Common myeloid progenitor, CD34-positive (primary cell): ENCODE results near the gene FAHD1.

Experiments used
- CTCF ChIA-PET: fragments of 350-600 bp; sonication (Branson Sonifier 250); formaldehyde crosslinking; loops from one replicate; lab custom pipeline; 2021; ENCODE audit warnings: antibody characterized with exemption; lab: Charles Lee
- POLR2A ChIA-PET: fragments of 350-600 bp; sonication (Branson Sonifier 250); formaldehyde crosslinking; loops from one replicate; lab custom pipeline; 2021; ENCODE audit warnings: antibody characterized with exemption; lab: Charles Lee
- DNase-seq, 3 donors: peaks; one replicate each; pipeline versions ENCODE4 v3.0.0 to v3.0.0-alpha.2; 2013
- H3K27ac ChIP-seq, 2 experiments: 1 replicate in 1 of 2; 2 replicates in 1 of 2; pipeline ENCODE4 v1.7.0; 2013; ENCODE audit warnings: inconsistent platforms in 2 of 2, low read length in 2 of 2, mild to moderate bottlenecking in 2 of 2, low read depth in 1 of 2, moderate library complexity in 1 of 2; ENCODE audit not compliant: severe bottlenecking in 2 of 2, insufficient read depth in 1 of 2, poor library complexity in 1 of 2
- H3K27me3 ChIP-seq, 5 experiments: replicated peaks in 2 of 5; 1 replicate in 3 of 5; 2 replicates in 2 of 5; pipeline versions ENCODE4 v1.6.1 to v1.7.0; 2013; ENCODE audit warnings: low read length in 4 of 5, mild to moderate bottlenecking in 2 of 5, moderate library complexity in 2 of 5, inconsistent platforms in 1 of 5; ENCODE audit not compliant: insufficient read depth in 5 of 5, control insufficient read depth in 4 of 5
- H3K36me3 ChIP-seq, 4 experiments: 1 replicate in 2 of 4; 2 replicates in 2 of 4; pipeline versions ENCODE4 v1.6.1 to v1.7.0; 2013; ENCODE audit warnings: low read length in 3 of 4, control low read depth in 1 of 4, mild to moderate bottlenecking in 1 of 4; ENCODE audit not compliant: control insufficient read depth in 4 of 4, insufficient read depth in 4 of 4
- H3K4me1 ChIP-seq, 4 experiments: 1 replicate in 3 of 4; 2 replicates in 1 of 4; pipeline versions ENCODE4 v1.6.1 to v1.7.1; 2013; ENCODE audit warnings: low read length in 3 of 4, mild to moderate bottlenecking in 3 of 4, control low read depth in 1 of 4, inconsistent platforms in 1 of 4, moderate library complexity in 1 of 4; ENCODE audit not compliant: control insufficient read depth in 4 of 4, insufficient read depth in 4 of 4; ENCODE audit errors: control extremely low read depth in 1 of 4
- H3K4me3 ChIP-seq, 7 experiments: 1 replicate in 4 of 7; 2 replicates in 3 of 7; pipeline versions ENCODE4 v1.5.1 to v1.7.0; 2013; ENCODE audit warnings: mild to moderate bottlenecking in 7 of 7, low read length in 6 of 7, moderate library complexity in 6 of 7, inconsistent platforms in 2 of 7, low read depth in 2 of 7, control low read depth in 1 of 7; ENCODE audit not compliant: insufficient read depth in 4 of 7, control insufficient read depth in 1 of 7; ENCODE audit errors: extremely low read depth in 1 of 7
- H3K9me3 ChIP-seq, 5 experiments: 1 replicate in 4 of 5; 2 replicates in 1 of 5; pipeline versions ENCODE4 v1.6.1 to v1.7.1; 2013; ENCODE audit warnings: low read length in 4 of 5, mild to moderate bottlenecking in 2 of 5, inconsistent platforms in 1 of 5, low read depth in 1 of 5, moderate library complexity in 1 of 5; ENCODE audit not compliant: control insufficient read depth in 4 of 5, insufficient read depth in 2 of 5; ENCODE audit errors: control extremely low read depth in 1 of 5
- WGBS: methylation state at CpG from one replicate; pipeline ENCODE4 v1.1.5; 2013; ENCODE audit not compliant: insufficient coverage; 5-methylcytosine and 5-hydroxymethylcytosine counted together

The FAHD1 gene

GRCh38 chr16:1831186-1832075 lies 4.4 kb downstream of the FAHD1 start:
- Histone ChIP-seq H3K27ac (no peak overlapping the region), H3K36me3 (peaks cover 5 to 12% (median 7%) of the 10 kb centered on the region in 4 experiments), H3K4me3 (no peak overlapping the region), H3K27me3 (no peaks in the 10 kb centered on the region), H3K4me1 (peaks cover 3 to 24% (median 17%) of the 10 kb centered on the region in 4 experiments), H3K9me3 (no peaks in the 10 kb centered on the region)
- DNase-seq: no peak
- WGBS: 98% methylated on average over 13 of the region's 19 CpGs
- ChIA-PET POLR2A (no interaction called here), CTCF (interaction anchor here (0.9 kb wide), 1 partner anchor 9 kb away, joined by 3 read pairs; no protein-coding TSS in a partner anchor)

GRCh38 chr16:1832838-1833454 lies 5.9 kb downstream of the FAHD1 start:
- Histone ChIP-seq H3K27me3 (no peaks in the 10 kb centered on the region), H3K4me1 (peaks cover 0 to 15% (median 11%) of the 10 kb centered on the region in 4 experiments), H3K9me3 (no peaks in the 10 kb centered on the region), H3K4me3 (no peak overlapping the region), H3K27ac (no peak overlapping the region), H3K36me3 (peaks cover 5 to 12% (median 7%) of the 10 kb centered on the region in 4 experiments)
- ChIA-PET CTCF (interaction anchor here (0.7 kb wide), 2 partner anchors 24 to 117 kb away, joined by 3 read pairs; no protein-coding TSS in a partner anchor), POLR2A (no interaction called here)
- 94% methylated on average over 8 of the region's 9 CpGs for whole genome bisulfite sequencing
- DNase-seq: peak; percentile 22 to 72 (median 45)

GRCh38 chr16:1834096-1834495 lies 7.1 kb downstream of the FAHD1 start:
- no peak for DNase-seq
- Histone ChIP-seq H3K27ac (no peak overlapping the region), H3K27me3 (no peaks in the 10 kb centered on the region), H3K36me3 (peaks cover 5 to 12% (median 7%) of the 10 kb centered on the region in 4 experiments), H3K4me1 (peaks cover 0 to 4% (median 2%) of the 10 kb centered on the region in 4 experiments), H3K9me3 (no peaks in the 10 kb centered on the region), H3K4me3 (no peak overlapping the region)
- POLR2A ChIA-PET: no interaction called here
- no CpG with 5 or more reads among the region's 5 CpGs for WGBS
- CTCF ChIA-PET: interaction anchor here (1.5 kb wide), 1 partner anchor 11 kb away, joined by 4 read pairs; no protein-coding TSS in a partner anchor

- 93% methylated on average over 6 of the region's 9 CpGs for WGBS
- DNase-seq: no peak
- no peak overlapping the region for H3K27ac ChIP-seq
Observed at GRCh38 chr16:1839554-1839953, 12.5 kb downstream of the FAHD1 start.

GRCh38 chr16:1845985-1846384 lies 19.0 kb downstream of the FAHD1 start:
- Histone ChIP-seq H3K27me3 (peaks cover 0 to 3% (median 0%) of the 10 kb centered on the region in 5 experiments), H3K4me1 (no peaks in the 10 kb centered on the region), H3K27ac (no peak overlapping the region), H3K36me3 (no peaks in the 10 kb centered on the region), H3K9me3 (no peaks in the 10 kb centered on the region), H3K4me3 (no peak overlapping the region)
- WGBS: 86% methylated on average over 3 of the region's 4 CpGs
- DNase-seq: no peak
- CTCF ChIA-PET: interaction anchor here (1.9 kb wide), 1 partner anchor 32 kb away, joined by 4 read pairs; no protein-coding TSS in a partner anchor
- POLR2A ChIA-PET: no interaction called here

More at GRCh38 chr16:1839554-1839953, 12.5 kb downstream of the FAHD1 start:
- H3K4me3 ChIP-seq: no peak overlapping the region
- H3K36me3 ChIP-seq: peaks cover 0 to 4% (median 0%) of the 10 kb centered on the region in 4 experiments
- no peaks in the 10 kb centered on the region for H3K9me3 ChIP-seq
- ChIA-PET POLR2A (no interaction called here), CTCF (interaction anchor here (0.6 to 1.0 kb wide), 2 partner anchors 18 to 1734 kb away, joined by 3 to 5 read pairs; no protein-coding TSS in a partner anchor)
- H3K27me3 ChIP-seq: no peaks in the 10 kb centered on the region
- H3K4me1 ChIP-seq: no peaks in the 10 kb centered on the region

- WGBS: no CpG with 5 or more reads among the region's 1 CpG
Observed at GRCh38 chr16:1846416-1846815, 19.4 kb downstream of the FAHD1 start.

More at GRCh38 chr16:1846416-1846815, 19.4 kb downstream of the FAHD1 start:
- Histone ChIP-seq H3K36me3 (no peaks in the 10 kb centered on the region), H3K27me3 (peaks cover 0 to 3% (median 0%) of the 10 kb centered on the region in 5 experiments), H3K9me3 (no peaks in the 10 kb centered on the region), H3K4me3 (no peak overlapping the region), H3K27ac (no peak overlapping the region), H3K4me1 (no peaks in the 10 kb centered on the region)
- CTCF ChIA-PET: interaction anchor here (1.3 to 1.9 kb wide), 2 partner anchors 12 to 33 kb away, joined by 3 to 4 read pairs; no protein-coding TSS in a partner anchor
- DNase-seq: no peak
- POLR2A ChIA-PET: no interaction called here
